ENCODE data around the gene IGFL3.

DNA sequence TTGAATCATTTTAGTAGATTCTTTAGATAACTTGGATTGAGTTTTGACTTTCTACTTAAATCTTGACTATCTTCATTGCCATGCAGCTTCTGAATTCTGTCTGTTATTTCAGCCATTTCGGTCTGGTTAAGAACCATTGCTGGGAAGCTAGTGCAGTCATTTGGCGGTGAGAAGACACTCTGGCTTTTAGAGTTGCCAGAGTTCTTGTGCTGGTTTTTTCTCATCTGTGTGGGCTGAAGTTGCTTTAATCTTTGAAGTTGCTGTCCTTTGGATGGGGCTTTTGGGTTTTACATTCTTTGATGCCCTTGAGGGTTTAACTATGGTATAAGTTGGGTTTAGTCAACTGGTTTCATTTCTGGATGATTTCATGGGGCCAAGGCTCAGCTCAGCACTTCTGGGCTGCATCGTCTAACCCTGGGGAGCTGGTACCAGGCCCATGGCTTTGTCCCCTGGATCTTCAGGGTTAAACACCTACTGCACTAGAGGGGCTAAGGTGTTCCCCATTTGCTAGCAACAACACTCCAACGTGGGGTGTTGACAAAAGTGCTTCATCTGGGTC, 13.5 kb upstream of the IGFL3 start:
- TF ChIP-seq CTCF (IDR thresholded peaks at IDR 0.05; ENCODE audit: low read length) (no peak), EZH2phosphoT487 (IDR thresholded peaks at IDR 0.05; ENCODE audit: low read length) (no peak)

Data from MM.1S (cell line).